HG03442 (cell line): ENCODE measurements around the gene ERF.

Source experiments
- ATAC-seq: cut with Tn5 transposase; IDR thresholded peaks from one replicate; pipeline ENCODE4 v1.9.1; 2021; ENCODE audit warnings: mild to moderate bottlenecking, moderate library complexity; ENCODE audit not compliant: unreplicated experiment

The ERF gene

GRCh38 chr19:42242512-42243409 lies 12.2 kb downstream of the ERF start, which contains the start of gene GSK3A:
Gene GSK3A, minus strand, starts transcription at chr19:42242602. Its CDS starts 137 bp downstream, at chr19:42242465.
- peak; percentile 56 for ATAC-seq

GRCh38 chr19:42242069-42242511 lies 12.8 kb downstream of the ERF start:
- ATAC-seq: no peak

GRCh38 chr19:42241279-42241678 lies 13.6 kb downstream of the ERF start:
- ATAC-seq: no peak

GRCh38 chr19:42239544-42240220 lies 15.2 kb downstream of the ERF start:
- ATAC-seq: no peak

- ATAC-seq: no peak
Measured at GRCh38 chr19:42235181-42235580, 19.7 kb downstream of the ERF start.

GRCh38 chr19:42234364-42234763 lies 20.6 kb downstream of the ERF start:
- no peak for ATAC-seq

- ATAC-seq: no peak
Measured at GRCh38 chr19:42233678-42234292, 21.1 kb downstream of the ERF start.

GRCh38 chr19:42233106-42233505 lies 21.8 kb downstream of the ERF start:
- ATAC-seq: no peak

- no peak for ATAC-seq
Measured at GRCh38 chr19:42232435-42232834, 22.5 kb downstream of the ERF start.

GRCh38 chr19:42230571-42230970 lies 24.4 kb downstream of the ERF start:
- ATAC-seq: no peak

- ATAC-seq: no peak
Measured at GRCh38 chr19:42229855-42230351, 25.0 kb downstream of the ERF start.

GRCh38 chr19:42229301-42229854 lies 25.6 kb downstream of the ERF start:
- no peak for ATAC-seq

GRCh38 chr19:42228641-42229040 lies 26.3 kb downstream of the ERF start:
- no peak for ATAC-seq

GRCh38 chr19:42226886-42227285 lies 28.0 kb downstream of the ERF start:
- no peak for ATAC-seq

- no peak for ATAC-seq
Measured at GRCh38 chr19:42225718-42226292, 29.1 kb downstream of the ERF start.

- no peak for ATAC-seq
Measured at GRCh38 chr19:42224940-42225717, 29.8 kb downstream of the ERF start.

GRCh38 chr19:42220751-42221097 lies 34.2 kb downstream of the ERF start:
- no peak for ATAC-seq

GRCh38 chr19:42219812-42220750 lies 34.8 kb downstream of the ERF start, which contains the start of gene ZNF526:
Gene ZNF526, plus strand, starts transcription at chr19:42220312. Its CDS starts 4,092 bp downstream, at chr19:42224404.
- ATAC-seq: peak; percentile 67
